Tibial nerve (tissue), 3 donors: ENCODE measurements around the gene DAPK2.

Experiments
- CTCF ChIP-seq, 5 experiments: fragments of 200-600 bp in 3 of 5; fragments of 450-650 bp in 2 of 5; sonication (generic) in 3 of 5; IDR thresholded peaks; one replicate each; pipeline ENCODE4 v1.5.1; 2016 to 2019; ENCODE audit warnings: antibody characterized with exemption in 5 of 5, mild to moderate bottlenecking in 3 of 5, moderate library complexity in 2 of 5
- POLR2A ChIP-seq, 2 donors: fragments of 450-650 bp; IDR thresholded peaks; one replicate each; pipeline ENCODE4 v1.6.1; 2017; ENCODE audit warnings: antibody characterized with exemption in 2 of 2, mild to moderate bottlenecking in 2 of 2, moderate library complexity in 2 of 2

GRCh38 chr15:63994073-63994600, 52.1 kb downstream of the DAPK2 start:
- no peak for TF ChIP-seq CTCF (IDR thresholded peaks at IDR 0.05)
- no peak for TF ChIP-seq POLR2A (IDR thresholded peaks at IDR 0.05)
